PC-3 (cell line): ENCODE measurements around the gene PTPRE. TPM values are rescaled to one million over a fixed set of nuclear protein-coding genes. Genes with fewer than 3 reads are reported as not detected.

Experiments
- ATAC-seq: fragments of 200-7000 bp; cut with Tn5 transposase; 2 replicates; pipeline ENCODE4 v1.9.1; 2020; ENCODE audit warnings: mild to moderate bottlenecking, moderate library complexity
- BruUV-seq: library from RNA; stranded (reverse); fragments of 400-500 nt; replicated peaks from 2 replicates; lab custom pipeline; 2021; lab: Mats Ljungman, UMichigan
- CTCF ChIA-PET: fragments of 300-600 bp; sonication (Branson Sonifier 250); formaldehyde crosslinking; loops from one replicate; lab custom pipeline; 2022; ENCODE audit warnings: antibody characterized with exemption; lab: Charles Lee
- POLR2A ChIA-PET: fragments of 300-600 bp; sonication (Branson Sonifier 250); formaldehyde crosslinking; loops from one replicate; lab custom pipeline; 2022; ENCODE audit warnings: antibody characterized with exemption; ENCODE audit not compliant: unreplicated experiment; lab: Charles Lee
- DNase-seq: peaks from one replicate; pipeline ENCODE4 v3.0.0-alpha.2; 2015
- H2AFZ ChIP-seq: fragments of 300-600 bp; sonication (generic); 2 replicates; pipeline ENCODE4 v1.6.0; 2016; ENCODE audit warnings: antibody characterized with exemption, low read length
- H3F3A ChIP-seq: fragments of 300-600 bp; sonication (generic); one replicate; pipeline ENCODE4 v1.6.0; 2017; ENCODE audit warnings: antibody characterized with exemption, low read length, control low read depth, mild to moderate bottlenecking; ENCODE audit not compliant: unreplicated experiment
- H3K27ac ChIP-seq: fragments of 300-600 bp; sonication (generic); 2 replicates; pipeline ENCODE4 v1.5.1; 2016; ENCODE audit warnings: mild to moderate bottlenecking, low read length
- H3K27me3 ChIP-seq: fragments of 300-600 bp; sonication (generic); 2 replicates; pipeline ENCODE4 v1.6.1; 2016; ENCODE audit warnings: low read length, mixed read lengths
- H3K36me3 ChIP-seq: fragments of 300-600 bp; sonication (generic); 2 replicates; pipeline ENCODE4 v1.6.1; 2016; ENCODE audit warnings: low read depth, mixed run types, low read length, mixed read lengths
- H3K4me1 ChIP-seq: fragments of 300-600 bp; sonication (generic); 2 replicates; pipeline ENCODE4 v1.5.1; 2016; ENCODE audit warnings: low read length; ENCODE audit not compliant: insufficient read depth
- H3K4me2 ChIP-seq: fragments of 300-600 bp; sonication (generic); 2 replicates; pipeline ENCODE4 v1.6.0; 2016; ENCODE audit warnings: low read length
- H3K4me3 ChIP-seq: fragments of 300-600 bp; sonication (generic); 2 replicates; pipeline ENCODE4 v1.5.1; 2016; ENCODE audit warnings: mild to moderate bottlenecking, low read length, mixed read lengths
- H3K79me2 ChIP-seq: fragments of 300-600 bp; sonication (generic); 2 replicates; pipeline ENCODE4 v1.6.1; 2017; ENCODE audit warnings: low read length, mixed read lengths
- H3K9ac ChIP-seq: fragments of 300-600 bp; sonication (generic); 2 replicates; pipeline ENCODE4 v1.6.0; 2016; ENCODE audit warnings: mild to moderate bottlenecking, low read length
- H3K9me2 ChIP-seq: fragments of 300-600 bp; sonication (generic); replicated peaks from 2 replicates; pipeline ENCODE4 v1.6.1; 2016; ENCODE audit warnings: mixed run types, low read length, mixed read lengths
- H3K9me3 ChIP-seq: fragments of 300-600 bp; sonication (generic); 2 replicates; pipeline ENCODE4 v1.6.1; 2016; ENCODE audit warnings: low read length, mixed read lengths
- H4K20me1 ChIP-seq: fragments of 300-600 bp; sonication (generic); 2 replicates; pipeline ENCODE4 v1.6.1; 2016; ENCODE audit warnings: low read length, mixed read lengths
- EZH2 ChIP-seq: fragments of 300-600 bp; sonication (generic); IDR thresholded peaks from one replicate; pipeline ENCODE4 v1.6.1; 2017; ENCODE audit warnings: antibody characterized with exemption, mild to moderate bottlenecking, low read length; ENCODE audit not compliant: unreplicated experiment
- EZH2phosphoT487 ChIP-seq: fragments of 300-600 bp; sonication (generic); IDR thresholded peaks from 2 replicates; pipeline ENCODE4 v1.6.1; 2018; ENCODE audit warnings: mild to moderate bottlenecking, antibody characterized with exemption, low read length, borderline replicate concordance
- intact Hi-C: fragments of 100-400 bp; cut with micrococcal nuclease; formaldehyde crosslinking; loops from 2 replicates; pipeline ENCODE4 v1.9.0; 2023
- total RNA-seq: library from RNA; depleted of rRNA; stranded (reverse); fragments of >200 nt; gene quantifications from 2 replicates; pipeline ENCODE4 v1.2.3, GENCODE V29; 2014
- TF ChIP-seq, protein P1 (sequence below): fragments of 300-600 bp; sonication (generic); conservative IDR thresholded peaks from 2 replicates; pipeline ENCODE4 v1.5.1; 2017; ENCODE audit warnings: antibody characterized with exemption, low read depth, mild to moderate bottlenecking, low read length

Gene PTPRE
- total RNA-seq, 1 experiment from 2014 or later: 3.1 TPM

GRCh38 chr10:128051548-128051947 is 144.6 kb downstream of the PTPRE start:
- CTCF ChIA-PET: no interaction called here
- BruUV-seq: no TSS peak
- DNase-seq (no peak), ATAC-seq (no peak)
- TF ChIP-seq, protein P1, sequence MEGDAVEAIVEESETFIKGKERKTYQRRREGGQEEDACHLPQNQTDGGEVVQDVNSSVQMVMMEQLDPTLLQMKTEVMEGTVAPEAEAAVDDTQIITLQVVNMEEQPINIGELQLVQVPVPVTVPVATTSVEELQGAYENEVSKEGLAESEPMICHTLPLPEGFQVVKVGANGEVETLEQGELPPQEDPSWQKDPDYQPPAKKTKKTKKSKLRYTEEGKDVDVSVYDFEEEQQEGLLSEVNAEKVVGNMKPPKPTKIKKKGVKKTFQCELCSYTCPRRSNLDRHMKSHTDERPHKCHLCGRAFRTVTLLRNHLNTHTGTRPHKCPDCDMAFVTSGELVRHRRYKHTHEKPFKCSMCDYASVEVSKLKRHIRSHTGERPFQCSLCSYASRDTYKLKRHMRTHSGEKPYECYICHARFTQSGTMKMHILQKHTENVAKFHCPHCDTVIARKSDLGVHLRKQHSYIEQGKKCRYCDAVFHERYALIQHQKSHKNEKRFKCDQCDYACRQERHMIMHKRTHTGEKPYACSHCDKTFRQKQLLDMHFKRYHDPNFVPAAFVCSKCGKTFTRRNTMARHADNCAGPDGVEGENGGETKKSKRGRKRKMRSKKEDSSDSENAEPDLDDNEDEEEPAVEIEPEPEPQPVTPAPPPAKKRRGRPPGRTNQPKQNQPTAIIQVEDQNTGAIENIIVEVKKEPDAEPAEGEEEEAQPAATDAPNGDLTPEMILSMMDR: no peak
- TF ChIP-seq EZH2phosphoT487 (no peak), EZH2 (no peak)
- no peak overlapping the region for H3K4me2 ChIP-seq
- no peaks in the 10 kb centered on the region for H3K27me3 ChIP-seq
- no peak overlapping the region for H3K27ac ChIP-seq
- H3K79me2 ChIP-seq: no peaks in the 10 kb centered on the region
- H3K36me3 ChIP-seq: no peaks in the 10 kb centered on the region
- no peaks in the 10 kb centered on the region for H4K20me1 ChIP-seq
- peaks cover 23% of the 10 kb centered on the region for H3K4me1 ChIP-seq
- H3K9me2 ChIP-seq: no peaks in the 10 kb centered on the region
- H3K9ac ChIP-seq: no peak overlapping the region
- no peaks in the 10 kb centered on the region for H3F3A ChIP-seq
- no peak overlapping the region for H2AFZ ChIP-seq
- intact Hi-C loops: no loop called here
- POLR2A ChIA-PET: no interaction called here
- H3K4me3 ChIP-seq: no peak overlapping the region
- H3K9me3 ChIP-seq: no peaks in the 10 kb centered on the region

GRCh38 chr10:128052696-128053095 is 145.8 kb downstream of the PTPRE start:
- Histone ChIP-seq H3K79me2 (no peaks in the 10 kb centered on the region), H2AFZ (no peak overlapping the region), H3K36me3 (no peaks in the 10 kb centered on the region), H3F3A (no peaks in the 10 kb centered on the region), H4K20me1 (no peaks in the 10 kb centered on the region), H3K4me2 (no peak overlapping the region), H3K27me3 (no peaks in the 10 kb centered on the region), H3K4me3 (no peak overlapping the region), H3K9me2 (no peaks in the 10 kb centered on the region), H3K4me1 (peaks cover 14% of the 10 kb centered on the region), H3K9ac (no peak overlapping the region), H3K9me3 (no peaks in the 10 kb centered on the region), H3K27ac (no peak overlapping the region)
- BruUV-seq: no TSS peak
- ChIA-PET POLR2A (no interaction called here), CTCF (no interaction called here)
- TF ChIP-seq, protein P1: no peak
- TF ChIP-seq EZH2phosphoT487 (no peak), EZH2 (no peak)
- DNase-seq (no peak), ATAC-seq (no peak)
- intact Hi-C loops: no loop called here

GRCh38 chr10:128053356-128053755 is 146.5 kb downstream of the PTPRE start:
- no peaks in the 10 kb centered on the region for H3F3A ChIP-seq
- CTCF ChIA-PET: no interaction called here
- no TSS peak for BruUV-seq
- TF ChIP-seq EZH2phosphoT487 (no peak), EZH2 (no peak)
- TF ChIP-seq, protein P1: no peak
- no peak for ATAC-seq
- no peaks in the 10 kb centered on the region for H4K20me1 ChIP-seq
- H3K27me3 ChIP-seq: no peaks in the 10 kb centered on the region
- no peaks in the 10 kb centered on the region for H3K36me3 ChIP-seq
- H3K9me2 ChIP-seq: no peaks in the 10 kb centered on the region
- DNase-seq: no peak
- H3K4me1 ChIP-seq: peaks cover 7% of the 10 kb centered on the region
- no peak overlapping the region for H3K4me3 ChIP-seq
- H3K27ac ChIP-seq: no peak overlapping the region
- H3K79me2 ChIP-seq: no peaks in the 10 kb centered on the region
- no peak overlapping the region for H3K9ac ChIP-seq
- intact Hi-C loops: no loop called here
- POLR2A ChIA-PET: no interaction called here
- H3K4me2 ChIP-seq: no peak overlapping the region
- H3K9me3 ChIP-seq: no peaks in the 10 kb centered on the region
- H2AFZ ChIP-seq: no peak overlapping the region
